Measurements from ENCODE around the gene IL1R1.

DNA sequence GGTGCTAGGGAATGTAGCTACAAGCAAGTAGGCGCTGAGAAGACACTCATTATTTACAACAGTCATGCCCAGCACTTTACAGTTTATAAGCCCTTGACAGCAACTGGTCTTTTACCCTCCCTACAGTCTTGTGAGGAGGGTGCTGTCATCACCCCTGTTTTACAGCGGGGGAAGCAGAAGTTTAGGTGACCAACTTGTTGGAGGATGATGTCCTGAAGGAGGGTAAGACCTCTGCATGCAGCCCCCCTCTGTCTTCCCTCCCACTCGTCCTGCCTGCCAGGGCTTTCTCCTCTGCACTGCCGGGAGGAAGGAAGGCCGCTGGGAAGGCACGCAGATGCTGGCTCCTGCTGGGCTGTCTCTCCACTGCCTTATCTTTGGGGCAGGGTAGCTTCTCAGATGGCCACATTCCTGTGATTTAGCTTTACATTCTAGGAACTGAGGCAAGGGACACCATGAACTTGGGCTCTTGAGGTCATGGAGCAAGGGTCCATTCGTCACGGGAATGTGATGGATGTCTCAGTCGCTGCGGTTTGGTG is 972 bp downstream of the IL1R1 start:
- TF ChIP-seq, protein P1, sequence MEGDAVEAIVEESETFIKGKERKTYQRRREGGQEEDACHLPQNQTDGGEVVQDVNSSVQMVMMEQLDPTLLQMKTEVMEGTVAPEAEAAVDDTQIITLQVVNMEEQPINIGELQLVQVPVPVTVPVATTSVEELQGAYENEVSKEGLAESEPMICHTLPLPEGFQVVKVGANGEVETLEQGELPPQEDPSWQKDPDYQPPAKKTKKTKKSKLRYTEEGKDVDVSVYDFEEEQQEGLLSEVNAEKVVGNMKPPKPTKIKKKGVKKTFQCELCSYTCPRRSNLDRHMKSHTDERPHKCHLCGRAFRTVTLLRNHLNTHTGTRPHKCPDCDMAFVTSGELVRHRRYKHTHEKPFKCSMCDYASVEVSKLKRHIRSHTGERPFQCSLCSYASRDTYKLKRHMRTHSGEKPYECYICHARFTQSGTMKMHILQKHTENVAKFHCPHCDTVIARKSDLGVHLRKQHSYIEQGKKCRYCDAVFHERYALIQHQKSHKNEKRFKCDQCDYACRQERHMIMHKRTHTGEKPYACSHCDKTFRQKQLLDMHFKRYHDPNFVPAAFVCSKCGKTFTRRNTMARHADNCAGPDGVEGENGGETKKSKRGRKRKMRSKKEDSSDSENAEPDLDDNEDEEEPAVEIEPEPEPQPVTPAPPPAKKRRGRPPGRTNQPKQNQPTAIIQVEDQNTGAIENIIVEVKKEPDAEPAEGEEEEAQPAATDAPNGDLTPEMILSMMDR (IDR thresholded peaks at IDR 0.05) = no peak
- TF ChIP-seq EP300 (IDR thresholded peaks at IDR 0.05) = no peak
- TF ChIP-seq POLR2AphosphoS5 (IDR thresholded peaks at IDR 0.05) = no peak

All from esophagus muscularis mucosa (tissue), 4 donors.